Smooth muscle cell (in vitro differentiated cells): ENCODE measurements around the gene TSPAN18. TPM values are rescaled to one million over a fixed set of nuclear protein-coding genes. Genes with fewer than 3 reads are reported as not detected.

Source experiments
- DNase-seq: peaks from one replicate; lab custom pipeline; 2025; ENCODE audit not compliant: unreplicated experiment; lab: John Stamatoyannopoulos, UW
- H2AFZ ChIP-seq: fragments of 200-600 bp; sonication (generic); 2 replicates; pipeline ENCODE4 v1.6.0; 2016; ENCODE audit warnings: antibody characterized with exemption, low read depth, mild to moderate bottlenecking
- H3F3A ChIP-seq: fragments of 200-600 bp; sonication (generic); 2 replicates; pipeline ENCODE4 v1.6.0; 2017; ENCODE audit warnings: antibody characterized with exemption, low read depth
- H3K27ac ChIP-seq: fragments of 200-600 bp; sonication (generic); 2 replicates; pipeline ENCODE4 v1.5.1; 2016; ENCODE audit warnings: low read depth, mild to moderate bottlenecking
- H3K27me3 ChIP-seq: fragments of 200-600 bp; sonication (generic); 2 replicates; pipeline ENCODE4 v1.6.1; 2016; ENCODE audit warnings: low read depth, mild to moderate bottlenecking
- H3K36me3 ChIP-seq: fragments of 200-600 bp; sonication (generic); 2 replicates; pipeline ENCODE4 v1.5.1; 2016; ENCODE audit warnings: low read depth
- H3K4me1 ChIP-seq: fragments of 200-600 bp; sonication (generic); 2 replicates; pipeline ENCODE4 v1.5.1; 2016; ENCODE audit warnings: low read depth
- H3K4me2 ChIP-seq: fragments of 200-600 bp; sonication (generic); 2 replicates; pipeline ENCODE4 v1.6.0; 2016; ENCODE audit warnings: mild to moderate bottlenecking
- H3K4me3 ChIP-seq: fragments of 200-600 bp; sonication (generic); 2 replicates; pipeline ENCODE4 v1.5.1; 2016; ENCODE audit warnings: mild to moderate bottlenecking
- H3K79me2 ChIP-seq: fragments of 200-600 bp; sonication (generic); 2 replicates; pipeline ENCODE4 v1.6.0; 2016; ENCODE audit warnings: low read depth, mild to moderate bottlenecking
- H3K9ac ChIP-seq: fragments of 200-600 bp; sonication (generic); 2 replicates; pipeline ENCODE4 v1.6.0; 2016; ENCODE audit warnings: low read depth
- H3K9me3 ChIP-seq: fragments of 200-600 bp; sonication (generic); replicated peaks from 2 replicates; pipeline ENCODE4 v1.5.1; 2016; ENCODE audit warnings: low read depth
- H4K20me1 ChIP-seq: fragments of 200-600 bp; sonication (generic); 2 replicates; pipeline ENCODE4 v1.6.0; 2016; ENCODE audit warnings: low read depth
- WGBS: methylation state at CpG from one replicate; pipeline ENCODE4 v1.1.7; 2016; ENCODE audit warnings: low lambda C conversion rate; 5-methylcytosine and 5-hydroxymethylcytosine counted together
- polyA plus RNA-seq: library from polyadenylated mRNA; unstranded; fragments of >200 nt; fragmentation: Nextera tagmentation; extraction: Ambion mirVana; gene quantifications from 2 replicates; pipeline ENCODE4 v1.2.1, GENCODE V29; 2016
- total RNA-seq: library from RNA; depleted of rRNA; stranded (reverse); fragments of >200 nt; gene quantifications from 2 replicates; pipeline ENCODE4 v1.2.3, GENCODE V29; 2014
- TF ChIP-seq, protein P1 (sequence below): fragments of 200-600 bp; sonication (generic); IDR thresholded peaks from 2 replicates; pipeline ENCODE4 v1.5.1; 2017; ENCODE audit warnings: borderline replicate concordance, mild to moderate bottlenecking, antibody characterized with exemption; ENCODE audit not compliant: insufficient read depth, poor library complexity, severe bottlenecking

Gene TSPAN18
- total and polyA plus RNA-seq, 2 experiments from 2014 or later: 3.4 to 15.3 TPM

- Histone ChIP-seq H3K4me2 (no peak overlapping the region), H3K36me3 (no peaks in the 10 kb centered on the region), H3K27ac (no peak overlapping the region), H3K4me3 (no peak overlapping the region), H3K79me2 (no peaks in the 10 kb centered on the region), H3F3A (no peaks in the 10 kb centered on the region), H2AFZ (no peak overlapping the region), H3K9me3 (no peaks in the 10 kb centered on the region), H3K27me3 (no peaks in the 10 kb centered on the region), H3K4me1 (peaks cover 31% of the 10 kb centered on the region), H4K20me1 (peaks cover 98% of the 10 kb centered on the region), H3K9ac (no peak overlapping the region)
- TF ChIP-seq, protein P1, sequence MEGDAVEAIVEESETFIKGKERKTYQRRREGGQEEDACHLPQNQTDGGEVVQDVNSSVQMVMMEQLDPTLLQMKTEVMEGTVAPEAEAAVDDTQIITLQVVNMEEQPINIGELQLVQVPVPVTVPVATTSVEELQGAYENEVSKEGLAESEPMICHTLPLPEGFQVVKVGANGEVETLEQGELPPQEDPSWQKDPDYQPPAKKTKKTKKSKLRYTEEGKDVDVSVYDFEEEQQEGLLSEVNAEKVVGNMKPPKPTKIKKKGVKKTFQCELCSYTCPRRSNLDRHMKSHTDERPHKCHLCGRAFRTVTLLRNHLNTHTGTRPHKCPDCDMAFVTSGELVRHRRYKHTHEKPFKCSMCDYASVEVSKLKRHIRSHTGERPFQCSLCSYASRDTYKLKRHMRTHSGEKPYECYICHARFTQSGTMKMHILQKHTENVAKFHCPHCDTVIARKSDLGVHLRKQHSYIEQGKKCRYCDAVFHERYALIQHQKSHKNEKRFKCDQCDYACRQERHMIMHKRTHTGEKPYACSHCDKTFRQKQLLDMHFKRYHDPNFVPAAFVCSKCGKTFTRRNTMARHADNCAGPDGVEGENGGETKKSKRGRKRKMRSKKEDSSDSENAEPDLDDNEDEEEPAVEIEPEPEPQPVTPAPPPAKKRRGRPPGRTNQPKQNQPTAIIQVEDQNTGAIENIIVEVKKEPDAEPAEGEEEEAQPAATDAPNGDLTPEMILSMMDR: no peak
- 79% methylated on average over 7 of the region's 7 CpGs for WGBS
- no peak for DNase-seq
Observed at GRCh38 chr11:44944181-44944852, 217.6 kb downstream of the TSPAN18 start.

- TF ChIP-seq, protein P1: no peak
Observed at GRCh38 chr11:44944853-44945235, 218.1 kb downstream of the TSPAN18 start.

GRCh38 chr11:44945666-44946065, 218.9 kb downstream of the TSPAN18 start:
- Histone ChIP-seq H3K9ac (no peak overlapping the region), H3K9me3 (no peaks in the 10 kb centered on the region), H3K27ac (no peak overlapping the region), H3F3A (no peaks in the 10 kb centered on the region), H3K27me3 (no peaks in the 10 kb centered on the region), H3K79me2 (no peaks in the 10 kb centered on the region), H3K36me3 (no peaks in the 10 kb centered on the region), H2AFZ (no peak overlapping the region), H4K20me1 (peaks cover 86% of the 10 kb centered on the region), H3K4me2 (no peak overlapping the region), H3K4me1 (peaks cover 31% of the 10 kb centered on the region), H3K4me3 (no peak overlapping the region)
- DNase-seq: no peak
- WGBS: 94% methylated on average over 11 of the region's 11 CpGs
- TF ChIP-seq, protein P1: no peak

More at GRCh38 chr11:44944853-44945235, 218.1 kb downstream of the TSPAN18 start:
- no peak overlapping the region for H3K4me2 ChIP-seq
- no peak for DNase-seq
- 55% methylated on average over 3 of the region's 3 CpGs for WGBS
- no peaks in the 10 kb centered on the region for H3K36me3 ChIP-seq
- H3K9ac ChIP-seq: no peak overlapping the region
- H3K27ac ChIP-seq: no peak overlapping the region
- no peak overlapping the region for H2AFZ ChIP-seq
- H4K20me1 ChIP-seq: peaks cover 94% of the 10 kb centered on the region
- no peak overlapping the region for H3K4me3 ChIP-seq
- H3K79me2 ChIP-seq: no peaks in the 10 kb centered on the region
- peaks cover 31% of the 10 kb centered on the region for H3K4me1 ChIP-seq
- no peaks in the 10 kb centered on the region for H3K9me3 ChIP-seq
- no peaks in the 10 kb centered on the region for H3K27me3 ChIP-seq
- H3F3A ChIP-seq: no peaks in the 10 kb centered on the region

DNA sequence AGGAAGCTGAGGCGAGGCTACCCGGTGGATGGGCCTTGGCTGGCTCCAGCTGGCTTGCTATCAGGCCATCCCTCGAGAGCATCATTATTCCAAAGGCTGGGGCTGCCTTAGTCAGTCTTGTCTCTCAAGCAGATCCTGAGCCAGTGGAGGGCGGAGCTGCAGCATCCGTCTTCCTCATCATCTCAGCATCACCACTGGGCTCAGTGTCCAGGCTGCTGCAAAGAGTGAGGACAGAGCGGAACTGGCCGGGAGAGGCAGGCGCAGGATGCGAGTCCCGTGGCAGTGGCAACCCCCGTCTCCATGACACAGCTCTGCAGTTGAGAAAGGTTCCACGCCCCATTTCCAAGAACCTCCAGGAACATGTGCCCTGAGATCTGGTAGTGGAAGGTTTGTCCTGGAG, 219.5 kb downstream of the TSPAN18 start:
- Histone ChIP-seq H3K27me3 (no peaks in the 10 kb centered on the region), H3F3A (peaks cover 4% of the 10 kb centered on the region), H3K36me3 (no peaks in the 10 kb centered on the region), H3K9ac (no peak overlapping the region), H2AFZ (no peak overlapping the region), H3K9me3 (no peaks in the 10 kb centered on the region), H3K4me2 (no peak overlapping the region), H3K79me2 (no peaks in the 10 kb centered on the region), H3K4me1 (peaks cover 31% of the 10 kb centered on the region), H3K4me3 (no peak overlapping the region), H4K20me1 (peaks cover 80% of the 10 kb centered on the region), H3K27ac (no peak overlapping the region)
- TF ChIP-seq, protein P1: no peak
- no peak for DNase-seq
- 96% methylated on average over 12 of the region's 12 CpGs for WGBS
